WI38 (cell line): ENCODE results near the gene FOXK2.

Experiments used
- H3K4me3 ChIP-seq: 2 replicates; pipeline ENCODE4 v1.5.1; 2011; ENCODE audit warnings: low read depth, mild to moderate bottlenecking, control low read depth, low read length
- TF ChIP-seq, protein P1 (sequence below): IDR thresholded peaks from 2 replicates; pipeline ENCODE4 v1.5.1; 2012; ENCODE audit warnings: low read depth, mild to moderate bottlenecking, control low read depth, low read length

Gene FOXK2

DNA sequence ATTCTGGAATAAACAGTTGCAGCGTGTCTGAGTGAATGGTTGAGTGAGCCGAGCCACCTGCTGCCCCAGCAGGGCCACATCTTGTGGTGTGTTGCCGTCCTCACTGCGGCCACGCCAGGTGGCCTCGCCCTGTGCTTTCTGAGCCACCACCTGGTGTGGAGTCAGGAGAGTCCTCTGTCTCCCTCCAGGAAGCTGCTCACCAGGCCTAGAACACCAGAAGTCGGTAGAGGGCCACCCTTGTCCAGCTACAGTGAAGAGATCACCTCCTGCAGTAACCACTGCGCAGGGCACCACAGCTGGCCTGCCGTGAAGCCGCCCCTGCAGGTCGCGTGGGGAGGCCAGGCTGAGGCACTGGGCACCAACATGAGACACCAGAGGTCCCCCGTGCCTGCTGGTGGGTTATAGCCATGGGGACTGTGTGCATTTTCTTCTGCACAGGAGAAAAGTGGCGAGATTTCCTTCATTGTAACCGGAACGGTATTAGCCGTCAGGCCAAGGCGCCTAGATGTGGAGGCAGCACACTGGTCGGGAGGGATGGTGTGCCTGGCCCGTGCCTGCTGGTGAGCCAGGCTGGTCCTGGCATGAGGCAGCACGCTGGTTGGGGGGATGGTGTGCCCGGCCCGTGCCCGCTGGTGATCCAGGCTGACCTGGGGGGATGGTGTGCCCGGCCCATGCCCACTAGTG lies 28.9 kb upstream of the FOXK2 start:
- no peak overlapping the region for H3K4me3 ChIP-seq
- TF ChIP-seq, protein P1, sequence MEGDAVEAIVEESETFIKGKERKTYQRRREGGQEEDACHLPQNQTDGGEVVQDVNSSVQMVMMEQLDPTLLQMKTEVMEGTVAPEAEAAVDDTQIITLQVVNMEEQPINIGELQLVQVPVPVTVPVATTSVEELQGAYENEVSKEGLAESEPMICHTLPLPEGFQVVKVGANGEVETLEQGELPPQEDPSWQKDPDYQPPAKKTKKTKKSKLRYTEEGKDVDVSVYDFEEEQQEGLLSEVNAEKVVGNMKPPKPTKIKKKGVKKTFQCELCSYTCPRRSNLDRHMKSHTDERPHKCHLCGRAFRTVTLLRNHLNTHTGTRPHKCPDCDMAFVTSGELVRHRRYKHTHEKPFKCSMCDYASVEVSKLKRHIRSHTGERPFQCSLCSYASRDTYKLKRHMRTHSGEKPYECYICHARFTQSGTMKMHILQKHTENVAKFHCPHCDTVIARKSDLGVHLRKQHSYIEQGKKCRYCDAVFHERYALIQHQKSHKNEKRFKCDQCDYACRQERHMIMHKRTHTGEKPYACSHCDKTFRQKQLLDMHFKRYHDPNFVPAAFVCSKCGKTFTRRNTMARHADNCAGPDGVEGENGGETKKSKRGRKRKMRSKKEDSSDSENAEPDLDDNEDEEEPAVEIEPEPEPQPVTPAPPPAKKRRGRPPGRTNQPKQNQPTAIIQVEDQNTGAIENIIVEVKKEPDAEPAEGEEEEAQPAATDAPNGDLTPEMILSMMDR, result no peak

DNA sequence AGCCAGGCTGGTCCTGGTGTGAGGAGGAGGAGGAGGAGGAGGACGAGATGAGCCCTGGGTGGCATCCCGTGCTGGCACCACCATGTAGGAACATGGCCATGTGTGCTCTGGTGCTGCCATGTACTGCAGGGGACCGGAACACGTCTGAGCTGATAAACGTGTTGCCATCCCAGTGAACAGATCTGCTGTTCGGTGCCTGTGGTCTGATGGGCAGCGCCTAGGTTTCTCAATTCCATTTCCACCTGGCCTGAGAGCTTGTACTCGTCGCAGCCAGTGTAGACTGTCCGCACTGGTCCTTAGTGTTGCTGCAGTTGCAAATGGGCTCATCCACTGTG lies 28.4 kb upstream of the FOXK2 start:
- H3K4me3 ChIP-seq, result no peak overlapping the region
- TF ChIP-seq, protein P1, result no peak

DNA sequence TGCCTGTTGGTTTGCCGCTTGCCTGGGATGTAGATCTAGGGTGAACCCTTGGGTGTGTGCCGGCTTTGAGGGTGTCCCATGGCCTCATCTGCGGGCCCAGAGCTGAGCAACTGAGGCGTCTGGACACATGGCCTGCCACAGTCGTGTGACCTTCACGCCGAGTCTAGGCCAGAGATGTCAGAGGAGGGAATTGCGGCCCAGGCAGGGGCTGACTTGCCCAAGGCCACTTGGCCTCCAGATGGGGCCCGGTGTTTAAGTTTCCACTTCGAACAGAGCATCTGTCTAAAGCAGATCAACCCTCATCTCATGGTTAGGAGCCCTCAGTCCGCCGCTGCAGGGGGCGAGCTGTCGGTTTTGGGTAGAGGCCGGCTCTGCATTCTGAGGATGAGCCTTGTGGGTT lies 28.0 kb upstream of the FOXK2 start:
- TF ChIP-seq, protein P1, result no peak
- H3K4me3 ChIP-seq, result no peak overlapping the region

DNA sequence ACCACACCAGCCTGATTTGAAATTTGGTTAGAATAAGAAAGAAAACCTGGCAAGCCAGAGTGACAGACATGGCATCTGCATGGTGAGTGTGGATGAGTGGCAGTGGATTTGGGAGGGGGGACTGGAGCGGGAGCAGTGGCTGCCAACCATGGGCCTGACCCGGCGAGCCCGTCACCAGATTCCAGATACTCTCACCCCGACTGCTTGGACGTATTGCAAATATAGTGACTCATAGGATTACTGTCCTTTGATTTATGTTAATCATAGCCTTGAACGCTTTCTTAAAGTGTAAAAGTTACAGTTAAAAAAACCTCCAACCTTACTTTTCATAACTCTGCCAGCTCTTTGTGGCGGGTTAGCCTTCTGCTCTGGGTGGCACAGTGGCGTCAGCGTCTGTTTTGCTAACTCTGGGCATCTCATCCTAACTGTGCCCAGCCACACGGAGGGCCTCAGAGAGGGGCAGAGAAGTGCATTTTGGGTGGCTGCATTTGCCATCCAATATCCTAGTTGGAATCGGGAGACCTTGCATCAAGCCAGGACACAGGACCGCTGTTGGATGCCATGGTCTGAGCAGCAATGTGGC lies 26.8 kb upstream of the FOXK2 start:
- TF ChIP-seq, protein P1, result no peak
- H3K4me3 ChIP-seq, result no peak overlapping the region

DNA sequence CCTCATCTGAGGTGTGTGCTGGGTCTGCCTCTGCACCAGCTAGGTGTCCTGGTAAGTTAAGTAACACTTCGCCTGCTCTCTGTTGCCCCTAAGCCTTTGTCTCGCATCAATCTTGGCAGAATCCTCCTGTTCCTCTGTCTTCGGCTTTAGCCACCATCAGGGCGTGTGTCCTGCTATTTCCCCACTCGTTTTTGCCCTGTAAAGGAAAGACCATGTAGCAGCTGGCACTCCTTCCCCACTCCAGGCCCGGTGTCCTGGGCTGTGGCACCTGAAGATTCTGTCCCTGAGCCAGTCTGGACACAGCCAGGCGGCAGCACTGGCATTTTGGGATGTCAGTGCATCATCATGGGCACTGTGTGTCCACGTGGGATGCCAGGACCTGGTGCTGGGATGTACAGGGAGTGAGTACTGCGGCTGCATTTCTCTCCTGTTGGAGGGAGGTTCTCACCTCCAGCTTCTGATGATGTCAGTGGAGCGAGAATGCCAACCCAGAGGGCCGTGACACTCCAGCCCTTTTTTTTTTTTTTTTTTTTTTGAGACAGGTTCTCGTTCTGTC lies 26.2 kb upstream of the FOXK2 start:
- no peak overlapping the region for H3K4me3 ChIP-seq
- TF ChIP-seq, protein P1, result no peak

DNA sequence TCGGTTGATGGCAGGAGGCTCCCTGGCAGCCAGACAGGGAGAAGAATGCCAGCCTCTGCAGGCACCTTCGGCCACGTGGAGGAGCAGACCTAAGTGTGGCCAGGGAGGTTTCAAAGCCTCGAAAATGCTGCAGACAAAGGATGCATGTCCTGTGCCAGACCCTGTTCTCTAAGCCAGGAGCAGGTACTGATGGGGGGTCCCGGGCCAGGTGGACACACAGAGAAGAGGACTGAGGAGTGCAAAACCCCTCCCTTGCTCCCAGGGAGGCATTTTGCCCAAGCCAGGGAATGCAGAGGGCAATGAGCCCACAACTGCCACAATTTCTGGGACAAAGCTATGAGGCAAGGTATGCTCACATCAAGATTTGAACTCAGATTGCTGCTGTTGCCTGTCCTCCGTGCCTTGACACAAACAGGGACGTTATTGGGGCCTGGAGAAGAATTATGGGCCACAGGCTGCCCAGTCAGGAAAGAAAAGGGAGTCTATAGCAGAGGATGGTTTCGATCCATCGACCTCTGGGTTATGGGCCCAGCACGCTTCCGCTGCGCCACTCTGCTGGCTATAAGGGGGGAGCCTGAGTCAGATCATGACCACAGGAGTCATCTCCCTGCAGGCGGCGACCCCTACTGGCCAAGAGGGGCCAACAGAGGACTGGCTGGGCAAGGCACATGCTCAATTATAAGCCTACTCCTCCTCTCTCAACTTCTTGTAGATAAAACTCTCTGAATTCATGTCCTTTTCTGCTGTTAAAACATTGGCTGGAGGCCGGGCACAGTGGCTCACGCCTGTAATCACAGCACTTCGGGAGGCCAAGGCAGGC lies 25.1 kb upstream of the FOXK2 start:
- TF ChIP-seq, protein P1, result peak; percentile 88
- no peak overlapping the region for H3K4me3 ChIP-seq
